Upper lobe of left lung (tissue), 4 donors: ENCODE data around the gene SLC25A25.

Experiments used
- POLR2A ChIP-seq, 4 donors: fragments of 450-650 bp; IDR thresholded peaks; one replicate each; pipeline ENCODE4 v1.5.1; 2016 to 2017; ENCODE audit warnings: antibody characterized with exemption in 4 of 4, mild to moderate bottlenecking in 2 of 4
- TF ChIP-seq, protein P1 (sequence below), 6 experiments: fragments of 450-650 bp in 4 of 6; fragments of 200-600 bp in 2 of 6; sonication (generic) in 2 of 6; IDR thresholded peaks; one replicate each; pipeline ENCODE4 v1.5.1; 2016 to 2019; ENCODE audit warnings: antibody characterized with exemption in 6 of 6

DNA sequence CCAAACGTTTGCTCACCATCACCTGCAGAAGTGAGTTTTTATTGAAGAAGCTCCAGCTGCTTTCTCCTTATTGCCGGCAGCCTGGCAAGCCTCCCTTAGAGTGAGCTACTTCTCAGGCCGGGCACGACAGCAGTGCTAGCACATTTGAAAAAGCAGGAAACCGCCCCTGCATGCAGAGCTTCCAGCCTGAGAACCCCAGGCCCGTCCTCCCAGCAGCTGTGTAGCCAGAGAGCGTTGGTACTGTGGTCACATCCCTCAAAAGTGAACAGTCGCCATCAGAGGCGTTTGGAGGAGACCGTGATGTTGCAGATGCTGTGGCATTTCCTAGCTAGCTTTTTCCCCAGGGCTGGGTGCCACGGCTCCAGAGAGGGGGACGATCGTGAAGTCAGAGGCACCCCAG lies 23.5 kb downstream of the SLC25A25 start:
- TF ChIP-seq POLR2A (IDR thresholded peaks at IDR 0.05) = no peak
- TF ChIP-seq, protein P1, sequence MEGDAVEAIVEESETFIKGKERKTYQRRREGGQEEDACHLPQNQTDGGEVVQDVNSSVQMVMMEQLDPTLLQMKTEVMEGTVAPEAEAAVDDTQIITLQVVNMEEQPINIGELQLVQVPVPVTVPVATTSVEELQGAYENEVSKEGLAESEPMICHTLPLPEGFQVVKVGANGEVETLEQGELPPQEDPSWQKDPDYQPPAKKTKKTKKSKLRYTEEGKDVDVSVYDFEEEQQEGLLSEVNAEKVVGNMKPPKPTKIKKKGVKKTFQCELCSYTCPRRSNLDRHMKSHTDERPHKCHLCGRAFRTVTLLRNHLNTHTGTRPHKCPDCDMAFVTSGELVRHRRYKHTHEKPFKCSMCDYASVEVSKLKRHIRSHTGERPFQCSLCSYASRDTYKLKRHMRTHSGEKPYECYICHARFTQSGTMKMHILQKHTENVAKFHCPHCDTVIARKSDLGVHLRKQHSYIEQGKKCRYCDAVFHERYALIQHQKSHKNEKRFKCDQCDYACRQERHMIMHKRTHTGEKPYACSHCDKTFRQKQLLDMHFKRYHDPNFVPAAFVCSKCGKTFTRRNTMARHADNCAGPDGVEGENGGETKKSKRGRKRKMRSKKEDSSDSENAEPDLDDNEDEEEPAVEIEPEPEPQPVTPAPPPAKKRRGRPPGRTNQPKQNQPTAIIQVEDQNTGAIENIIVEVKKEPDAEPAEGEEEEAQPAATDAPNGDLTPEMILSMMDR (IDR thresholded peaks at IDR 0.05) = no peak
